Sigmoid colon (tissue), 4 donors: ENCODE results near the gene HOXB13.

Source experiments
- EP300 ChIP-seq, 4 donors: sonication (generic); formaldehyde crosslinking; IDR thresholded peaks; one replicate each; pipeline ENCODE4 v1.6.1; 2017; ENCODE audit warnings: antibody characterized with exemption in 4 of 4
- POLR2A ChIP-seq, 2 donors: fragments of 450-650 bp; IDR thresholded peaks; one replicate each; pipeline ENCODE4 v1.6.1; 2016; ENCODE audit warnings: antibody characterized with exemption in 2 of 2, mild to moderate bottlenecking in 2 of 2, moderate library complexity in 2 of 2
- POLR2AphosphoS5 ChIP-seq, 4 donors: sonication (generic); formaldehyde crosslinking; IDR thresholded peaks; one replicate each; pipeline ENCODE4 v1.6.1; 2017; ENCODE audit warnings: antibody characterized with exemption in 4 of 4
- TF ChIP-seq, protein P1 (sequence below), 4 experiments: fragments of 450-650 bp in 3 of 4; fragments of 200-600 bp in 1 of 4; IDR thresholded peaks; one replicate each; pipeline ENCODE4 v1.5.1; 2016 to 2019; ENCODE audit warnings: antibody characterized with exemption in 4 of 4, mild to moderate bottlenecking in 3 of 4, moderate library complexity in 2 of 4

DNA sequence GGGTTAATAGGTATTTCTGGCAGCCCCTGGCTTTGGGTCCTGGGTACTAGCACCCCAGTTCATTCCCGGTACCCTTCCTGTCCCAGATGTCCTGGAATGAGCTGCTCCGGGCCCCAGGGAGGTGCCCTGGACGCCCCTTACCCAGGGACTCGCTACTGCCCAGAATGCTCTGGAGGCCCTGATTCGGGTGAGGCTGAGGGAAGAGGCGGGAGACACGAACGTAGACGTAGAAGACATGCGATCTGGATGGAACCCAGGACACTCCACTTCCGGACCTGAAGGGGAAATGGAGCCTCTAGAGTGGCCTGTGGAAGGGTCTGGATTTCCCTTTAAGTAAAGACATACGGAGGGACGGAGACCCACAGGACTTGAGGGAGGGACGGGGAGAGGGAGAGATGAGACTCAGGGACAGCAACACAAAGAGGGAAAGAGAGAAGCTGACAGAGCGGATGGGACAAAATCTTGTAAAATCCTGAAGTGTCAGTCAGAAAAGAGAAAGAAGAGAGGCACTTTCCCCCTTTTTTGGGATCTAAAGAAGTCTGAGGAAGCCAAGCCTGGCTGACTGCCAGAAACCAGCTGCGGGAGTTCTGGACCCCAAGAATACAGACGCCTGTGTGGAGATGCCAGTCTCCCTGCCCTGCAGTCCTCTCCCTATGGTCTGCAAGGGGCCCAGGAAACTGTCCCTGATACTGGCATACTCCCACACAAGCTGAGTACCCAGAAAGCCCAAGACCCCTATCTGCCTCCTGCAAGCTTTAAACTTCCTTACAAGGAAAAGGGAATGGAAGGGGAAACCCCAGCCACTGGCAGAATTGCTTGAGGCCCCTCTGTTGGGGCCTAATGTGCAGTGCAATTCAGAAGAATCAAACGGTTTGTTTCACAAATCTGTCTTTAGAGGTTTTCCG lies 1.0 kb upstream of the HOXB13 start:
- TF ChIP-seq POLR2A (IDR thresholded peaks at IDR 0.05) (no peak), EP300 (IDR thresholded peaks at IDR 0.05) (no peak), POLR2AphosphoS5 (IDR thresholded peaks at IDR 0.05) (no peak)
- TF ChIP-seq, protein P1, sequence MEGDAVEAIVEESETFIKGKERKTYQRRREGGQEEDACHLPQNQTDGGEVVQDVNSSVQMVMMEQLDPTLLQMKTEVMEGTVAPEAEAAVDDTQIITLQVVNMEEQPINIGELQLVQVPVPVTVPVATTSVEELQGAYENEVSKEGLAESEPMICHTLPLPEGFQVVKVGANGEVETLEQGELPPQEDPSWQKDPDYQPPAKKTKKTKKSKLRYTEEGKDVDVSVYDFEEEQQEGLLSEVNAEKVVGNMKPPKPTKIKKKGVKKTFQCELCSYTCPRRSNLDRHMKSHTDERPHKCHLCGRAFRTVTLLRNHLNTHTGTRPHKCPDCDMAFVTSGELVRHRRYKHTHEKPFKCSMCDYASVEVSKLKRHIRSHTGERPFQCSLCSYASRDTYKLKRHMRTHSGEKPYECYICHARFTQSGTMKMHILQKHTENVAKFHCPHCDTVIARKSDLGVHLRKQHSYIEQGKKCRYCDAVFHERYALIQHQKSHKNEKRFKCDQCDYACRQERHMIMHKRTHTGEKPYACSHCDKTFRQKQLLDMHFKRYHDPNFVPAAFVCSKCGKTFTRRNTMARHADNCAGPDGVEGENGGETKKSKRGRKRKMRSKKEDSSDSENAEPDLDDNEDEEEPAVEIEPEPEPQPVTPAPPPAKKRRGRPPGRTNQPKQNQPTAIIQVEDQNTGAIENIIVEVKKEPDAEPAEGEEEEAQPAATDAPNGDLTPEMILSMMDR (IDR thresholded peaks at IDR 0.05), result no peak
